ENCODE results near the gene DROSHA.

DNA sequence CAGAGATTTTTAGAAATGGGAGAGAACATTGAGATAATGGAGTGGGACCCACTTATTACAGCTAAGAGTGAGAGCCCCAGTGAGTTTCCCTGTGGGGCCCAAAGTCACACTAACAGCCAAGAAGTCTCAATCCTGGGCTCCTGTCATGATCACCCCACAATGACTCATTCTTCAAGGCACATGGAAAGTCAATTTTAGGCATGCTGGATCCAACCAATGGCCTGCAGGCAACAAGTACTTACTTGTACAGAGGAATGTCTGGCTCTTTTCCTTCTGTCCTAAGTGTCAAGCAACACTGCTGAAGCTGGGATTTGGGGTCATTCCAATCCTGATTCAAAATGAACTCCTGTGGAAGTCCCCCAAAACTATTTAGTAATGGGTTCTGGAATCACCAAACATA, 123.1 kb downstream of the DROSHA start:
- TF ChIP-seq, protein P1, sequence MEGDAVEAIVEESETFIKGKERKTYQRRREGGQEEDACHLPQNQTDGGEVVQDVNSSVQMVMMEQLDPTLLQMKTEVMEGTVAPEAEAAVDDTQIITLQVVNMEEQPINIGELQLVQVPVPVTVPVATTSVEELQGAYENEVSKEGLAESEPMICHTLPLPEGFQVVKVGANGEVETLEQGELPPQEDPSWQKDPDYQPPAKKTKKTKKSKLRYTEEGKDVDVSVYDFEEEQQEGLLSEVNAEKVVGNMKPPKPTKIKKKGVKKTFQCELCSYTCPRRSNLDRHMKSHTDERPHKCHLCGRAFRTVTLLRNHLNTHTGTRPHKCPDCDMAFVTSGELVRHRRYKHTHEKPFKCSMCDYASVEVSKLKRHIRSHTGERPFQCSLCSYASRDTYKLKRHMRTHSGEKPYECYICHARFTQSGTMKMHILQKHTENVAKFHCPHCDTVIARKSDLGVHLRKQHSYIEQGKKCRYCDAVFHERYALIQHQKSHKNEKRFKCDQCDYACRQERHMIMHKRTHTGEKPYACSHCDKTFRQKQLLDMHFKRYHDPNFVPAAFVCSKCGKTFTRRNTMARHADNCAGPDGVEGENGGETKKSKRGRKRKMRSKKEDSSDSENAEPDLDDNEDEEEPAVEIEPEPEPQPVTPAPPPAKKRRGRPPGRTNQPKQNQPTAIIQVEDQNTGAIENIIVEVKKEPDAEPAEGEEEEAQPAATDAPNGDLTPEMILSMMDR (IDR thresholded peaks at IDR 0.05) = no peak
- no peak for TF ChIP-seq POLR2AphosphoS5 (IDR thresholded peaks at IDR 0.05)
- no peak for TF ChIP-seq POLR2A (IDR thresholded peaks at IDR 0.05)

All from breast epithelium (tissue), 3 donors.